HUES48 (cell line): ENCODE data around the gene COPS2.

Source experiments
- H3K27ac ChIP-seq: one replicate; pipeline ENCODE4 v1.7.0; 2013; ENCODE audit warnings: low read depth, low read length, inconsistent platforms
- H3K27me3 ChIP-seq: 2 replicates; pipeline ENCODE4 v1.6.1; 2013; ENCODE audit warnings: mild to moderate bottlenecking, low read length; ENCODE audit not compliant: control insufficient read depth, insufficient read depth
- H3K36me3 ChIP-seq: 2 replicates; pipeline ENCODE4 v1.6.1; 2013; ENCODE audit warnings: low read length; ENCODE audit not compliant: control insufficient read depth, insufficient read depth
- H3K4me1 ChIP-seq: 2 replicates; pipeline ENCODE4 v1.6.1; 2013; ENCODE audit warnings: mild to moderate bottlenecking, low read length; ENCODE audit not compliant: control insufficient read depth, insufficient read depth
- H3K4me3 ChIP-seq: 2 replicates; pipeline ENCODE4 v1.5.1; 2013; ENCODE audit warnings: mild to moderate bottlenecking, low read depth, low read length
- H3K9ac ChIP-seq: 2 replicates; pipeline ENCODE4 v1.6.1; 2013; ENCODE audit warnings: mild to moderate bottlenecking, low read depth, low read length, moderate library complexity
- H3K9me3 ChIP-seq: 2 replicates; pipeline ENCODE4 v1.6.1; 2013; ENCODE audit warnings: low read length; ENCODE audit not compliant: control insufficient read depth, insufficient read depth

The COPS2 gene

DNA sequence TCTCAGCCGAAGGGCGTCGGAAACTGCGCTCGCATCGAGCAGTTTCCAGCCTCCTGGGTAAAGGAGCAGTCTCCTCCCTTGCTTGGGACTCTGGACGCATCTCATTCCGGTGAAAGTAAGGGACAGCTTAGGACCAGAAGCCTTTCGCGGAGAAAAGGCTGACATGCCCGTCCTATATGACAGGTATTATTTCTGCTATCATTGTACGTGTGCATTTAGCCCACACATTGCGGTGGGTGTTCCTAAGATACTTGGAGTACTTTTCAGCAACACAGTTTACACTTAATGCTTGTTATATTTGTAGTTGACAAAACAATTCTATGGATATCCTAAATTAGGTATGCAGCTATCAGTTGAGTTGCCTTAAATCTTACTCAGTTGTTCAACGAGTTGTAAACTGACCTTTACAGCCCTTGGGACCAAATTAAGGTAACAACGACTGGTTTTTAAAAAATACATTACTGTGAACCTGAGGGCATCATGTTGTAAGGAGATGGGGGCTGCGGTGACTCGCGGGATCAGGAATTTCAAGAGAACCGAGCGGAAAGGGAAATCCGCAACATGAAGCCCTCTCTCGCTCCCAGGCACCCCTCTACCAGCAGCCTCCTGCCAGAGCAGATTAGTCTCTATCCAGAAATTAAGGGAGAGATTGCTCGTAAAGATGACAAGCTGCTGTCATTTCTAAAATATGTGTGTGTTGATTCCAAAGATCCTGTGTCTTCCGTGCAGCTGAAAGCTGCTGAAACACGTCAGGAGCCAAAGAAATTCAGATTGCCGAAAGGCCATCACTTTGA is 632 bp upstream of the COPS2 start:
- H3K4me3 ChIP-seq, result peak overlapping the region; percentile 94
- no peaks in the 10 kb centered on the region for H3K27me3 ChIP-seq
- H3K4me1 ChIP-seq, result peaks cover 9% of the 10 kb centered on the region; the same call in 1 of the 2 replicates
- H3K9ac ChIP-seq, result peak overlapping the region; percentile 40
- peak overlapping the region; percentile 72 for H3K27ac ChIP-seq
- no peaks in the 10 kb centered on the region for H3K9me3 ChIP-seq
- no peaks in the 10 kb centered on the region for H3K36me3 ChIP-seq

DNA sequence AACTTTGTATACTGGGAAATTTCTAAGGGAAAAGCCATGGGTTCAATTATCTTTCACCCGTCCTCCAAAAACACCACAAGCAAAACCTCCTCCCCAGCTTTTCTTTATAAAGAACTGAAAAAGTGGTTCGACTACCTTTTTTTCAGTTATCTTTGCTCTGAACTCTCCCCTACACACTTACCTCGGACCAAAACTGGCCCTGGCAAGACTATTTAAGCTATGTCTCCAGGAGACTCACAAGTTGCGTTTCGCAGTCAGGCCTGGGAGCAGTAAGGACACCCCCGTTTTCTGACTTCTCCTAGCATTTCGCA is 645 bp downstream of the COPS2 start:
- Histone ChIP-seq H3K4me3 (peak overlapping the region; percentile 94), H3K9me3 (no peaks in the 10 kb centered on the region), H3K4me1 (peaks cover 9% of the 10 kb centered on the region; the same call in 1 of the 2 replicates), H3K27ac (peak overlapping the region; percentile 69), H3K36me3 (no peaks in the 10 kb centered on the region), H3K27me3 (no peaks in the 10 kb centered on the region), H3K9ac (peak overlapping the region; percentile 91)

DNA sequence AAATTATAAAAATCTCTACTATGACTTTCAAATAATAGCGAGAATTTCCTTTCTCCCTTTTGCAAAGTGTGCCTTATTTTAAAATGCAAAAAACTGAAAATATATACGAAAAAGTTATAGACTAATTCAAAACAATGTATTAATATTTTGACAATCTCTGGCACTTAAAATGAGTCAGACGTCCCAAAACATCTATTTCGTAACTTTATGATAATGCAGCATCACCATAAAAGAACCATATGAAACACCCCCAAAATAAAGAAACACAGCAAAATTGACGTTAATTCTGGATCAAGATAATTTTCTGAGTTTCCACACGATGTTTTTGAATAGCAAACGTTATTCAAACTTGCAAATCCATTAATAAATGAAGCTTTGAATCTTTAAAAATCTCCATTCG is 1.0 kb downstream of the COPS2 start:
- Histone ChIP-seq H3K9me3 (no peaks in the 10 kb centered on the region), H3K9ac (peak overlapping the region; percentile 91), H3K36me3 (no peaks in the 10 kb centered on the region), H3K27ac (peak overlapping the region; percentile 69), H3K4me1 (peaks cover 10% of the 10 kb centered on the region; the same call in 1 of the 2 replicates), H3K4me3 (peak overlapping the region; percentile 94), H3K27me3 (no peaks in the 10 kb centered on the region)

DNA sequence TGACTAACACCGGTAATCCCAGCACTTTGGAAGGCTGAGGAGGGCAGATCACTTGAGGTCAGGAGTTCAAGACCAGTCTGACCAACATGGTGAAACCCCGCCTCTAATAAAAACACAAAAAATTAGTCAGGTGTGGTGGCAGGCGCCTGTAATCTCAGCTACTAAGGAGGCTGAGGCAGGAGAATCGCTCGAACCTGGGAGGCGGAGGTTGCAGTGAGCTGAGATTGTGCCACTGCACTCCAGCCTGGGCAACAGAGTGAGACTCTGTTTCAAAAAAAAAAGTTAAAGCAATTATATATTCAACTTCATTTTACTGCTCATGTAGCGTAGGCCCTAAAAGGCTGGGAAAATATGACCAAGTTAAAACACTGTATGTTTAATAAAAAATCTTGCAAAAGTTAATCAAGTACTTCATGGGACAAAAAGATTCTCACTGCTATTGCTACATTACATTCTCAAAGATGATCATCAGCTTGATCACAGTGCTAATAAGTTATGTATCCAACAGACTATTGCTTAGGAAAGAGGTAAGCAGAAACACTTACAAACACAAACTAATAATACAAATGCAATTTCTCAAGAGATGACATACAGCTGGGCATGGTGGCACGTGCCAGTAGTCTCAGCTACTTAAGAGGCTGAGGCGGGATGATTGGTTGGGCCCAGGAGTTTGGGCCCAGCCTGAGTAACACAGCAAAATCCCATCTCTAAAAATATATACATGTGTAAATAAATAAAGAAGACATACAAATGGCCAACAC is 2.7 kb downstream of the COPS2 start:
- H3K27me3 ChIP-seq, result no peaks in the 10 kb centered on the region
- H3K4me3 ChIP-seq, result no peak overlapping the region
- H3K9me3 ChIP-seq, result no peaks in the 10 kb centered on the region
- peaks cover 19% of the 10 kb centered on the region for H3K4me1 ChIP-seq
- H3K9ac ChIP-seq, result no peak overlapping the region
- no peak overlapping the region for H3K27ac ChIP-seq
- no peaks in the 10 kb centered on the region for H3K36me3 ChIP-seq

DNA sequence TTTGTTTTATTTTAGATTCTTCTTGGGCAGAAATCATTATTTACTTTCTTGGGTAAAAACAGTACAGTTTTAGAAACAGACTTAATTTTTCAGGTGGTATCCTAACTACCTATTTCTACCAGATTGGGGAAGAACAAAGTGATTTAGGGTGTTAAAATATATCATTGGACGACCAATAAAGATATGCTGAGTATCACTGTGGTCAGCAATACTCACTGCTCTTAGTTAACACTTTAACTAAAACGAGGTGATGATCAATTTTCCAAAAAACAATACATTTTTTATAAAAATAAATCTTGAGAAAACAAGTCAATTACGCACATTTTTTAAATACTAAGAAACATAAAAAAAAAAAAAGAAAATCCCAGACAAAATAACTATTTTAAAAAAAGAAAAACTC is 3.6 kb downstream of the COPS2 start:
- H3K9me3 ChIP-seq, result no peaks in the 10 kb centered on the region
- H3K9ac ChIP-seq, result no peak overlapping the region
- H3K36me3 ChIP-seq, result no peaks in the 10 kb centered on the region
- no peak overlapping the region for H3K27ac ChIP-seq
- H3K4me1 ChIP-seq, result peaks cover 19% of the 10 kb centered on the region
- H3K27me3 ChIP-seq, result no peaks in the 10 kb centered on the region
- H3K4me3 ChIP-seq, result no peak overlapping the region

DNA sequence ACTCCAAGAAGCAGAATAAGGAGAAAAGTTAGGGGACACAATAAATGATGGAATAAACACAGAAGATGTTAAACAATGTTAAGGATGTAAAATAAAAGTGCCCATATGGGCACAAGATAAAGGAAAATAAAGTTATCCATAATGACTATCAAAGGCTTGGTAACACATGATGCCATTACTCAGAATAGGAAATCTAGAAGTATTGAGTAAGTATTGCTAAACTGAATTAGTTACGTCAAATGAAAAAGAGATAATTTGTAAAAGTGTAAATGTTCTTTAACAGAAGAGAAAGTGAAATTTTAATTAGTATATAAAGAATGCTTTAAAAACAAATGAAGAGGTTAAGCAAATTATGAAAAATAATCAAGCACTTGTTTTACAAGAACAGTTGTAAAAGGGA is 6.7 kb downstream of the COPS2 start:
- Histone ChIP-seq H3K27ac (no peak overlapping the region), H3K4me1 (peaks cover 18% of the 10 kb centered on the region), H3K9ac (no peak overlapping the region), H3K4me3 (no peak overlapping the region), H3K9me3 (no peaks in the 10 kb centered on the region), H3K36me3 (peaks cover 11% of the 10 kb centered on the region), H3K27me3 (no peaks in the 10 kb centered on the region)

DNA sequence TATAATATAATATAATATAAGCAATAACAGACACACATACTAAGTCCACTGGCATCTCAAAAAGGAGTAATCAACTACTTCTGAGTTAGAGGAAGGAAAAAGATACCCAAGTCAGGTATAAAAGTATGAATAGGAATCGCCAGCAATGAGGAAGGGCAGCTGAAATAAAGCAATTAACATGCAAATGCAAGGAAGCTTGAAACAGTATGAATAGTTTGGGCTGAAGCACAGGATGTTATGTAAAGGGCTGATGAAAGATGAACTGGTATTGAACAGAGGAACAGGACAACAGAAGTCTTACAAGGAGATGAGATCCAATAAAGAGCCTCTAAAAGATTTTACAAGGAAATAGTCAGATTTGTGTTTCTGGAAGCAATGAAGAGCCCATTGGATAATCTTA is 7.1 kb downstream of the COPS2 start:
- no peak overlapping the region for H3K27ac ChIP-seq
- no peaks in the 10 kb centered on the region for H3K9me3 ChIP-seq
- peaks cover 14% of the 10 kb centered on the region for H3K36me3 ChIP-seq
- H3K9ac ChIP-seq, result no peak overlapping the region
- peaks cover 14% of the 10 kb centered on the region for H3K4me1 ChIP-seq
- H3K27me3 ChIP-seq, result no peaks in the 10 kb centered on the region
- no peak overlapping the region; the same call in 1 of the 2 replicates for H3K4me3 ChIP-seq

DNA sequence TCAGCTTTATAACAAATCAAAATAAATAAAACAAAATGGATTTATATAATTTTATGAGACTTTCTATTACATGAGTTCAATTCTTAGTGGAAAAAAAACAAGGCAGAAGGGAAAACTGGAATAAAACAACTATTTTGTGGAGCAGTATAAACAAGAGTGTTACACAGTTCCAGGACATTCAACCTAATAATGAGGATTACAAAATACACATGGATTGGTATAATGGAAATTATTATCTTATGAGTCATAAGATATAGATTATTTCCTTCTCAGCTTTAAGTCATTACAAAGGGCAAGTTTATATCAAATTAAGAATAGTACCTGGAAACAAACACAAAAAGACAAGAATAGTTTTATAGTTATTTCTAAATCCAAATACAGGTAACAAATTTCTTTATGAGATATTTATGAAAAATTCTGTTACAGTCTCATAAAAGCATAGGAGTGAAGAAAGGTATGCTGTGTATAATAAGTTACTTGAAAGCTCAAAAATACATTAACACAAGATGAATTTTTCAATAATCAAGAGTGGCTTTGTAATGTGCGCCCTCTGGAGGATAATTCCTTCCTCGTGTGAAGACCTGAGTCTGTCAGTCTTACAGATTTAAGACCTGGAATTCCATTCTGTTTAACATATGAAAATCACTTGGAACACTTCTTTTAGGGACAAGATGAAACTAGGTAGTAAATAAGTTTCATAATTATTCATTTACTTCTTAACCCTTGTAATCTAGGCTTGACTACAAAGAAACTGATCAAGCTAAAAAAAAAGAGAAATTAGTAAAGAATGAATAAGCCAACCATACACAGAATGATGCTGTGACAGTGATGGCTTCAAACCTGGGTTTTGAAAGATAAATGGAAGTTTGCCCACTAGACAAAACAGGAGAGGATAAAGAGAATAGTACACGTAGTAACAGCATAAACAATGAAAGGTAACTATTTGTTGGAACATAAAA is 9.5 kb downstream of the COPS2 start:
- Histone ChIP-seq H3K27ac (no peak overlapping the region), H3K9ac (no peak overlapping the region), H3K4me1 (peaks cover 14% of the 10 kb centered on the region), H3K27me3 (no peaks in the 10 kb centered on the region), H3K36me3 (peaks cover 37% of the 10 kb centered on the region), H3K9me3 (no peaks in the 10 kb centered on the region), H3K4me3 (no peak overlapping the region)

DNA sequence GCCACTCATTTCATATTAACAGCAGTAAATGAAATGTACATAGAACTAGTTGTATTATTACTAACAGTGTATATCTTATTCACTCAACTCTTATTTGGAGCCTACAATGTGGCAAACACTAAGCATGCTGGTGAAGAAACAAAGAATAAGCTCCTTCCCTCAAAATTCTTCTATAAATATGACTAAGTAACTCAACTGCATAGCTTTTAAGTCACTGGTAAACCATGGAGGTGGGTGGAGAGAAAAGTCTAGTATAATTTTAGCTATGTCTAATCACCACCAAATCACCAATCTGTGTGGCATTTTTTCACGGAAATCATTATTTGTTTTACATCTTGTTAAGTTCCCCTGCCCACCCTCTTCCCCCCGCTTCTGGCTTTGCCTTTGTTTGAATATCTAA is 17.5 kb downstream of the COPS2 start:
- Histone ChIP-seq H3K4me1 (no peaks in the 10 kb centered on the region), H3K9me3 (no peaks in the 10 kb centered on the region), H3K4me3 (no peak overlapping the region), H3K27ac (no peak overlapping the region), H3K9ac (no peak overlapping the region), H3K36me3 (peaks cover 96% of the 10 kb centered on the region), H3K27me3 (no peaks in the 10 kb centered on the region)

DNA sequence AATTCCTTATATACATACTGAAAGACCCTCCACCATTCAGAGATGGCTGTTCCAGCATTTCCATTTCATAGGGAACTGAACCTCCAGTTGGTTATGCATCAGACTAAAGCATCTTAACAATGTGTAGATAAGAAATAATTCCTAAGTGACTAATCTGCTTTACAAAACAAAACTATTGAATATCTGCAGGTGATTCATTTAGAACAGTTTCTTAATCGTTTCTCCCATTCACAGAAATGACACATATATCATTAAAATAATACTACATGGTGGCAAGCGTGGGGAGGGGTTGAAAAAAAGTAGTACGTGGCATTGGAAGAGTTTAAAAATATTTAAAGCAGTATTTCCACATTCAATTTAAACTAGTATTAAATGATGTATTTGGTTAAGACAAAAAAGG is 19.5 kb downstream of the COPS2 start:
- no peak overlapping the region for H3K9ac ChIP-seq
- H3K4me3 ChIP-seq, result no peak overlapping the region
- no peak overlapping the region for H3K27ac ChIP-seq
- no peaks in the 10 kb centered on the region for H3K27me3 ChIP-seq
- no peaks in the 10 kb centered on the region for H3K9me3 ChIP-seq
- H3K4me1 ChIP-seq, result no peaks in the 10 kb centered on the region
- peaks cover 94% of the 10 kb centered on the region for H3K36me3 ChIP-seq
